Measurements from ENCODE around the gene SGSM1.

SGSM1 gene

GRCh38 chr22:24805790-24806662 lies at the start of gene SGSM1:
Gene SGSM1 (plus strand): TSS chr22:24806211. CDS start chr22:24806326, 115 bp downstream.
- no peak for DNase-seq (ENCODE audit: low read depth, low spot score)

GRCh38 chr22:24758164-24758799 lies 47.7 kb upstream of the SGSM1 start:
- peak; percentile 41 for DNase-seq (ENCODE audit: low read depth, low spot score)

GRCh38 chr22:24759765-24760164 lies 46.2 kb upstream of the SGSM1 start:
- no peak for DNase-seq (ENCODE audit: low read depth, low spot score)

GRCh38 chr22:24760708-24761306 lies 45.2 kb upstream of the SGSM1 start:
- DNase-seq (ENCODE audit: low read depth, low spot score) = no peak

GRCh38 chr22:24761888-24762675 lies 43.9 kb upstream of the SGSM1 start:
- no peak for DNase-seq (ENCODE audit: low read depth, low spot score)

- DNase-seq (ENCODE audit: low read depth, low spot score) = no peak
Observed at GRCh38 chr22:24763872-24764485, 42.0 kb upstream of the SGSM1 start.

GRCh38 chr22:24765166-24765565 lies 40.8 kb upstream of the SGSM1 start:
- no peak for DNase-seq (ENCODE audit: low read depth, low spot score)

- peak; percentile 29 for DNase-seq (ENCODE audit: low read depth, low spot score)
Observed at GRCh38 chr22:24768537-24769374, 37.3 kb upstream of the SGSM1 start.

GRCh38 chr22:24772493-24773220 lies 33.4 kb upstream of the SGSM1 start:
- DNase-seq (ENCODE audit: low read depth, low spot score) = peak; percentile 9

- no peak for DNase-seq (ENCODE audit: low read depth, low spot score)
Observed at GRCh38 chr22:24775769-24776492, 30.1 kb upstream of the SGSM1 start.

GRCh38 chr22:24776525-24776924 lies 29.5 kb upstream of the SGSM1 start:
- no peak for DNase-seq (ENCODE audit: low read depth, low spot score)

- no peak for DNase-seq (ENCODE audit: low read depth, low spot score)
Observed at GRCh38 chr22:24789516-24789915, 16.5 kb upstream of the SGSM1 start.

GRCh38 chr22:24791362-24791761 lies 14.6 kb upstream of the SGSM1 start:
- no peak for DNase-seq (ENCODE audit: low read depth, low spot score)

- no peak for DNase-seq (ENCODE audit: low read depth, low spot score)
Observed at GRCh38 chr22:24796056-24796455, 10.0 kb upstream of the SGSM1 start.

- DNase-seq (ENCODE audit: low read depth, low spot score) = no peak
Observed at GRCh38 chr22:24796860-24797259, 9.2 kb upstream of the SGSM1 start.

- DNase-seq (ENCODE audit: low read depth, low spot score) = no peak
Observed at GRCh38 chr22:24801901-24802465, 4.0 kb upstream of the SGSM1 start.

GRCh38 chr22:24803064-24803542 lies 2.9 kb upstream of the SGSM1 start:
- peak; percentile 7 for DNase-seq (ENCODE audit: low read depth, low spot score)

- DNase-seq (ENCODE audit: low read depth, low spot score) = no peak
Observed at GRCh38 chr22:24806663-24807001, 621 bp downstream of the SGSM1 start.

All from smooth muscle cell of the brain vasculature (primary cell).